Gastroesophageal sphincter (tissue), 4 donors: Measurements from ENCODE around the gene TULP3. TPM values are rescaled to one million over a fixed set of nuclear protein-coding genes. Genes with fewer than 3 reads are reported as not detected.

Experiments
- ATAC-seq: fragments of 150-250 bp; one replicate; pipeline ENCODE4 v1.9.1; 2016; ENCODE audit warnings: mild to moderate bottlenecking, moderate library complexity
- H3K27ac ChIP-seq, 4 donors: fragments of 200-600 bp; sonication (generic) in 3 of 4; 1 replicate in 3 of 4; 2 replicates in 1 of 4; pipeline ENCODE4 v1.5.1; 2016 to 2019
- H3K27me3 ChIP-seq: fragments of 200-600 bp; sonication (generic); one replicate; pipeline ENCODE4 v1.5.1; 2019
- H3K36me3 ChIP-seq, 2 donors: fragments of 200-600 bp; sonication (generic); one replicate each; pipeline ENCODE4 v1.5.1; 2019; ENCODE audit warnings: control low read depth in 1 of 2
- H3K4me1 ChIP-seq, 3 donors: fragments of 200-600 bp; sonication (generic); 1 replicate in 2 of 3; 2 replicates in 1 of 3; pipeline ENCODE4 v1.5.1; 2016 to 2019; ENCODE audit warnings: control low read depth in 2 of 3
- H3K4me3 ChIP-seq, 2 donors: fragments of 200-600 bp; sonication (generic); one replicate each; pipeline ENCODE4 v1.5.1; 2019; ENCODE audit warnings: mild to moderate bottlenecking in 1 of 2, moderate library complexity in 1 of 2
- H3K9me3 ChIP-seq, 3 donors: fragments of 200-600 bp; sonication (generic); one replicate each; pipeline ENCODE4 v1.5.1; 2017 to 2019; ENCODE audit warnings: control low read depth in 2 of 3
- EP300 ChIP-seq: sonication (generic); formaldehyde crosslinking; IDR thresholded peaks from one replicate; pipeline ENCODE4 v1.6.1; 2017; ENCODE audit warnings: antibody characterized with exemption, mild to moderate bottlenecking
- POLR2A ChIP-seq, 2 donors: fragments of 450-650 bp; IDR thresholded peaks; one replicate each; pipeline ENCODE4 v1.6.1; 2017; ENCODE audit warnings: antibody characterized with exemption in 2 of 2, mild to moderate bottlenecking in 2 of 2, moderate library complexity in 1 of 2
- POLR2AphosphoS5 ChIP-seq: sonication (generic); formaldehyde crosslinking; IDR thresholded peaks from one replicate; pipeline ENCODE4 v1.6.1; 2017; ENCODE audit warnings: antibody characterized with exemption
- WGBS, 2 donors: methylation state at CpG; one replicate each; pipeline ENCODE4 v1.1.5; 2018; ENCODE audit warnings: low coverage in 1 of 2; 5-methylcytosine and 5-hydroxymethylcytosine counted together
- total RNA-seq, 4 donors: library from RNA; depleted of rRNA; stranded (reverse); fragments of >200 nt; gene quantifications; one replicate each; pipeline ENCODE4 v1.1.0, GENCODE V29; 2016
- TF ChIP-seq, protein P1 (sequence below), 4 experiments: fragments of 200-600 bp in 2 of 4; fragments of 450-650 bp in 2 of 4; sonication (generic) in 1 of 4; IDR thresholded peaks; one replicate each; pipeline ENCODE4 v1.5.1; 2017 to 2019; ENCODE audit warnings: antibody characterized with exemption in 4 of 4, mild to moderate bottlenecking in 2 of 4, moderate library complexity in 2 of 4

The TULP3 gene
- total RNA-seq, 4 donors from 2014 or later = 25.2 to 41.4 (median 25.7) TPM

DNA sequence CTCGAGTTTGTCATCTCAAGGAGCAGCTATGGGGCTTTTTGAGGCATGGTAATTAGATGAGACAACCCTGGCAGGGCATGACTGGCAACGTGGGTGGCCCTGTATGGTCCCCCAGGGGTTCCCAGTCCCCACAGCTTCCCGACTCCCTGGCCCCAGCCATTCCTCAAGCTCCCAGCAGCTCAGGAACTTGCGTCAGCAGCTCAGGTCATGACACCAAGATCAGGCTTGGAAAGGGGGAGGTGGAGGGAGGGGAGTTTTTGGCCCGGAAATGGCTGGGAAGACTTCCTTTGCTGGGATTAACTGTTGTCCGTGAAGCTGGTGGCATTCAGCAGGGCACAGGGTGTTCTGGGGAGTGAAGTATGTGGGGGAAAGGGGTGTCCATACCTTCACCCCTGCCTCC lies 45.4 kb upstream of the TULP3 start:
- H3K27me3 ChIP-seq = no peaks in the 10 kb centered on the region
- H3K36me3 ChIP-seq = peaks cover 0 to 31% of the 10 kb centered on the region in 2 donors
- peak; percentile 35 for ATAC-seq
- peak overlapping the region in 3 of 4 donors; percentile 24 to 56 (median 54) for H3K27ac ChIP-seq
- whole genome bisulfite sequencing, 2 donors = 0 to 14% methylated on average over 1 of the region's 6 CpGs
- no peak overlapping the region for H3K4me3 ChIP-seq
- TF ChIP-seq EP300 (no peak), POLR2AphosphoS5 (no peak), POLR2A (IDR thresholded peaks at IDR 0.05) (no peak)
- TF ChIP-seq, protein P1, sequence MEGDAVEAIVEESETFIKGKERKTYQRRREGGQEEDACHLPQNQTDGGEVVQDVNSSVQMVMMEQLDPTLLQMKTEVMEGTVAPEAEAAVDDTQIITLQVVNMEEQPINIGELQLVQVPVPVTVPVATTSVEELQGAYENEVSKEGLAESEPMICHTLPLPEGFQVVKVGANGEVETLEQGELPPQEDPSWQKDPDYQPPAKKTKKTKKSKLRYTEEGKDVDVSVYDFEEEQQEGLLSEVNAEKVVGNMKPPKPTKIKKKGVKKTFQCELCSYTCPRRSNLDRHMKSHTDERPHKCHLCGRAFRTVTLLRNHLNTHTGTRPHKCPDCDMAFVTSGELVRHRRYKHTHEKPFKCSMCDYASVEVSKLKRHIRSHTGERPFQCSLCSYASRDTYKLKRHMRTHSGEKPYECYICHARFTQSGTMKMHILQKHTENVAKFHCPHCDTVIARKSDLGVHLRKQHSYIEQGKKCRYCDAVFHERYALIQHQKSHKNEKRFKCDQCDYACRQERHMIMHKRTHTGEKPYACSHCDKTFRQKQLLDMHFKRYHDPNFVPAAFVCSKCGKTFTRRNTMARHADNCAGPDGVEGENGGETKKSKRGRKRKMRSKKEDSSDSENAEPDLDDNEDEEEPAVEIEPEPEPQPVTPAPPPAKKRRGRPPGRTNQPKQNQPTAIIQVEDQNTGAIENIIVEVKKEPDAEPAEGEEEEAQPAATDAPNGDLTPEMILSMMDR (IDR thresholded peaks at IDR 0.05) = no peak
- peaks cover 0 to 5% (median 0%) of the 10 kb centered on the region in 3 donors for H3K4me1 ChIP-seq
- H3K9me3 ChIP-seq = no peaks in the 10 kb centered on the region

DNA sequence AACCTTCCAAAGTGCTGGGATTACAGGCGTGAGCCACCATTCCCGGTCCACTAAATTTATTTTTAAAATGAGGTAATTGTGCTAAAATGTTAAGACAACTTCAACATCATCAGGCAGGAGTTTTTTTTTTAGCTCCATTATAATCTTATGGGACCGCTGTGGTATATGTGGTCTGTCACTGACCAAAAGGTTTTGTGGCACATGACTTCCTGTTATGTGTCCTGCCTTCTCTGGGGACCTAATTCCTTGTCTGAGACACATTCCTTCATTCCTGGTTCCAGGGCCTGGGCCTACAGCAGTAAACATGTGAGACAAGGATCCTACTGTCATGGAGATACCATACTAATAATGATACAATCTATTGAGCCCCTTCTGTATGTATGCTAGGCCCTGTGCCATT lies 38.8 kb upstream of the TULP3 start:
- Histone ChIP-seq H3K27me3 (no peaks in the 10 kb centered on the region), H3K4me1 (peaks cover 0 to 7% (median 0%) of the 10 kb centered on the region in 3 donors), H3K9me3 (no peaks in the 10 kb centered on the region), H3K36me3 (peaks cover 0 to 16% of the 10 kb centered on the region in 2 donors), H3K4me3 (no peak overlapping the region), H3K27ac (no peak overlapping the region)
- TF ChIP-seq, protein P1 (IDR thresholded peaks at IDR 0.05) = no peak
- no peak for TF ChIP-seq POLR2AphosphoS5
- WGBS, 2 donors = 85 to 100% methylated on average over 1 to 3 of the region's 3 CpGs
- ATAC-seq = no peak

DNA sequence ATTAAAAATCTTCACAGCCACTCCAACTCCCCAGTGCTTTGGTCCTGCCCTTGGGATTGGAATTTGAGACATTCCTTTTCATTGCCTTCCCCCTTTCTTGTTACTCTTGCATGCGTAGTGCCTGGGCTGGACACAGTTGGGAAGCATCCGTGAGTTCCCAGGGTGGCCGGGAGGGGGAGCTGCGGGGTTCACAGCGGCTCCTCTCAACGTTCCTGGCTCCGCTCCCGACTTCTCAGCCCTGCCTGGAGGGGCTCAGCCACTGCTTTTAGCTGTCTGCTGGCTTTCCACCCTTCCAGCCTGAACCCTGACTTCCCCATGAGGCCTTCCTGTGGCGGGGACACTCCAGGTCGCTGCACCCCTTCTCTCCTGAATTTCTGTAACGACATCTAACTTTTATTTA lies 37.1 kb upstream of the TULP3 start:
- no peaks in the 10 kb centered on the region for H3K27me3 ChIP-seq
- 8 to 11% methylated on average over 6 to 10 of the region's 11 CpGs for WGBS, 2 donors
- H3K4me1 ChIP-seq = peaks cover 0 to 7% (median 0%) of the 10 kb centered on the region in 3 donors
- no peak overlapping the region for H3K4me3 ChIP-seq
- no peaks in the 10 kb centered on the region for H3K9me3 ChIP-seq
- peaks cover 0 to 26% of the 10 kb centered on the region in 2 donors for H3K36me3 ChIP-seq
- no peak overlapping the region for H3K27ac ChIP-seq
- TF ChIP-seq EP300 = no peak
- peak; percentile 38 for TF ChIP-seq POLR2AphosphoS5
- TF ChIP-seq, protein P1 (IDR thresholded peaks at IDR 0.05) = peak in 3 of 4 experiments; percentile 71 to 89 (median 74)
- no peak for TF ChIP-seq POLR2A (IDR thresholded peaks at IDR 0.05)
- ATAC-seq = peak; percentile 84

DNA sequence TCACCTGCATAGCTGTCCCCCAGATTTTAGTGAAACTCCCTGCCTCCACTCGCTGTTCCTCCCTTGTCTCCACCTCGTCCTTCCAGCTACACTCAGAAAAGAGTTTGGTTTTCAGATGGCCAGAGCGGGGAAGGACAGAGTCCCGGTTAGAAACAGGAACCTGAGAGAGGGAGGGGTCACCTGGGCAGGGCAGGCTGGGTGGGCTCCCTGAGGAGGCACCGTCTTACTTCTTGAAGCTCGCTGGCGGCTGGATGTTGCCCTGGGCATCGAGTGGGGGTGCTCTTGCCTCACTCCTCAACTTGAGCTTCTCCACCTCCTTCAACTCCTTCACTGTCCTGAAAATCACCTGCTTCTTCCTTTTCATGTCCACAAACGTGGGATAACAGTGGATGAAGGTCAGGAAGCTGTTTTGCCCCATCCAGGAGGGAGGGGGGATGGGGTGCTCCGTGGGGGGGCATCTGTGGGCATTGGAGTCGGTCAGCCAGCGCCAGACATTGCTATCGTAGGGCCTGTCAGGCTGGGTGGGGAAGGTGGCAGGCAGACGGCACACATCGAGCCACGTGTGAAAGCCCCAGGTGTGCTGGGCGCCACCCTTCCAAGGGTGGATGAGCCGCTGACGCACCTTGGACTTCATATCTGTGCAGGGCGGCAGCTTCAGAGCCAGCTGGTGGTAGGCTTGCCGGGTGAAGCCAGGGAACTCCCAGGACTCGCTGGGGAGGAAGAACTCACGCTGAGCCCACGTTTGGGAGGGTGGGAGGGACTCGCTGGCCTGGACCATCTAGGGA lies 35.8 kb upstream of the TULP3 start:
- TF ChIP-seq POLR2A (IDR thresholded peaks at IDR 0.05) = no peak
- 100% methylated on average over 2 to 6 of the region's 25 CpGs for WGBS, 2 donors
- Histone ChIP-seq H3K27me3 (no peaks in the 10 kb centered on the region), H3K4me3 (no peak overlapping the region), H3K27ac (no peak overlapping the region), H3K9me3 (no peaks in the 10 kb centered on the region), H3K36me3 (peaks cover 0 to 22% of the 10 kb centered on the region in 2 donors), H3K4me1 (peaks cover 0 to 7% (median 0%) of the 10 kb centered on the region in 3 donors)
- ATAC-seq = no peak

DNA sequence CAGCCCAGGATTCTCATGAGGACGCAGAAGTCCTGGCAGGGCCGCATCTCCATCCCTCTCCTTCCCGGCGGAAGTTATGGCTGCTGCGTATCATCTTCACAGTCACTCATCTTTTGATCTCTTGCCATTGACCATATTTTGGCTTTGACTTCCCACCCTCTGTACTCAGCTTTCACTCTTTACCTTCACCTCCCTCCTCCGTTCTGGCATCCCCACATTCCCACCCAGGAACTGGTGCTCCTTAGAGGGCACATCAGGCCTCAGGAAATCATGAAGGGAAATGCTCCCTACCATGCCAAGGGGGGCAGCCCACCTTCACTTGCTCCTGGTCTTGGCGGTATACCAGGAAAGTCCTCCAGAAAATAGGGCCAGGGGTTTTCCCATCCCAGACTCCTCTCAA lies 35.1 kb upstream of the TULP3 start:
- Histone ChIP-seq H3K27me3 (no peaks in the 10 kb centered on the region), H3K4me3 (no peak overlapping the region), H3K9me3 (no peaks in the 10 kb centered on the region), H3K4me1 (peaks cover 0 to 7% (median 0%) of the 10 kb centered on the region in 3 donors), H3K36me3 (peaks cover 0 to 22% of the 10 kb centered on the region in 2 donors), H3K27ac (no peak overlapping the region)
- WGBS, 2 donors = 83 to 97% methylated on average over 5 of the region's 7 CpGs
- TF ChIP-seq, protein P1 (IDR thresholded peaks at IDR 0.05) = no peak
- TF ChIP-seq EP300 (no peak), POLR2AphosphoS5 (no peak), POLR2A (IDR thresholded peaks at IDR 0.05) (no peak)
- no peak for ATAC-seq
